Body of pancreas (tissue), 4 donors: ENCODE results near the gene CCDC85A. TPM values are rescaled to one million over a fixed set of nuclear protein-coding genes. Genes with fewer than 3 reads are reported as not detected.

Source experiments
- ATAC-seq: fragments of 150-250 bp; one replicate; pipeline ENCODE4 v1.9.1; 2016
- DNase-seq, 4 donors: peaks; one replicate each; pipeline ENCODE4 v3.0.0-alpha.2; 2019
- H3K27ac ChIP-seq, 4 donors: fragments of 200-600 bp; sonication (generic); 1 replicate in 3 of 4; 2 replicates in 1 of 4; pipeline versions ENCODE4 v1.5.1 to v1.6.1; 2016 to 2019; ENCODE audit warnings: mild to moderate bottlenecking in 1 of 4, mixed read lengths in 1 of 4, moderate library complexity in 1 of 4
- H3K27me3 ChIP-seq, 2 donors: fragments of 200-600 bp; sonication (generic); one replicate each; pipeline ENCODE4 v1.6.0; 2016; ENCODE audit warnings: mild to moderate bottlenecking in 1 of 2
- H3K36me3 ChIP-seq, 2 donors: fragments of 200-600 bp; sonication (generic); replicated peaks in 1 of 2; 2 replicates each; pipeline ENCODE4 v1.5.1; 2016; ENCODE audit warnings: low read depth in 2 of 2; ENCODE audit not compliant: insufficient read depth in 1 of 2
- H3K4me1 ChIP-seq: fragments of 200-600 bp; sonication (generic); one replicate; pipeline ENCODE4 v1.6.0; 2016
- H3K4me3 ChIP-seq, 2 donors: fragments of 200-600 bp; sonication (generic); 1 replicate in 1 of 2; 2 replicates in 1 of 2; pipeline ENCODE4 v1.5.1; 2016 to 2019
- H3K9me3 ChIP-seq, 3 donors: fragments of 200-600 bp; sonication (generic); 1 replicate in 2 of 3; 2 replicates in 1 of 3; pipeline ENCODE4 v1.5.1; 2016
- CTCF ChIP-seq, 7 experiments: fragments of 450-650 bp in 4 of 7; fragments of 200-600 bp in 3 of 7; sonication (generic) in 3 of 7; IDR thresholded peaks; one replicate each; pipeline ENCODE4 v1.5.1; 2016 to 2019; ENCODE audit warnings: antibody characterized with exemption in 7 of 7
- POLR2A ChIP-seq, 3 donors: fragments of 450-650 bp; IDR thresholded peaks; one replicate each; pipeline ENCODE4 v1.6.1; 2016; ENCODE audit warnings: antibody characterized with exemption in 3 of 3, mild to moderate bottlenecking in 2 of 3
- WGBS, 2 donors: methylation state at CpG; one replicate each; pipeline ENCODE4 v1.1.5; 2017; 5-methylcytosine and 5-hydroxymethylcytosine counted together
- intact Hi-C: fragments of 100-400 bp; cut with DNase I; formaldehyde crosslinking; loops from one replicate; pipeline ENCODE4 v1.15.1; 2023
- total RNA-seq, 2 donors: library from RNA; depleted of rRNA; stranded (reverse); fragments of >200 nt; gene quantifications; one replicate each; pipeline ENCODE4 v1.1.0, GENCODE V29; 2016

The CCDC85A gene
- total RNA-seq, 2 donors from 2014 or later, result 2.3 to 2.6 TPM

DNA sequence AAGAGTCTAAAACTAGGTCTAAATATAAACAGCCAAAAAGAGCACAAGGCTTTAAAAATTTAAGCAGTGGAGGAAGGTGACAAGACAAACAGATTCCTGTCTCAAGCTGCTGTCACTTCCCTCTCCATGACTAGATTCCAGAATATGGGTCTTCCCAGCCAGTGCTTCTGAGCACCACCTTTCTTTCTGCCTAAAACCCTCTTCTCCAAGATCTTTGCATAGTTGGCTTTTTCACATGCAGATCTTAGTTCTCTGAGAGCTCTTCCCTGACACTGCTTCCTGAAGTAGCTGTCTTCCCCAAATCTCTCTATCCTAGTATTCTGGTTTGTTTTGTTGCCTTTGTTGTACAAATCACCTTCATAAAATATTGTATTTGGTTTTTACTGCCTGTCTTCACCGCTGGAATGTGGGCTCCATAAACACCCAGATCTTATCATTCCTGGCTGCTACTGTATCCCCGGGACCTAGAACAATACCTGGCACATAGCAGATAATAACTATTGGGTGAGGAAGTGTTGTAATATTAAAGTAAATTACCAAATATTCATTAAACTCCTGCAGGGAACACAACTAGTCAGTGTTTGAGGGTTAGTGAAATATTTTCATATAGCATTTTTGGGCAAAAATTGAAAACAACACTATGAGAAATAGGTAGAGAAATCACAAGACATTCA is 150.2 kb downstream of the CCDC85A start:
- H3K27me3 ChIP-seq, result no peaks in the 10 kb centered on the region
- DNase-seq (no peak), ATAC-seq (no peak)
- peaks cover 18% of the 10 kb centered on the region for H3K4me1 ChIP-seq
- no peak overlapping the region for H3K4me3 ChIP-seq
- intact Hi-C loops, result no loop called here
- H3K9me3 ChIP-seq, result no peaks in the 10 kb centered on the region
- no peaks in the 10 kb centered on the region for H3K36me3 ChIP-seq
- 18 to 20% methylated on average over 2 of the region's 2 CpGs for WGBS, 2 donors
- H3K27ac ChIP-seq, result no peak overlapping the region
- no peak for TF ChIP-seq CTCF (IDR thresholded peaks at IDR 0.05)

GRCh38 chr2:56334622-56335021 is 150.8 kb downstream of the CCDC85A start:
- Histone ChIP-seq H3K4me1 (peaks cover 18% of the 10 kb centered on the region), H3K27me3 (no peaks in the 10 kb centered on the region), H3K4me3 (no peak overlapping the region), H3K9me3 (no peaks in the 10 kb centered on the region), H3K36me3 (no peaks in the 10 kb centered on the region), H3K27ac (peak overlapping the region in 2 of 4 donors; percentile 2 to 24)
- ATAC-seq, result peak; percentile 50
- no peak for TF ChIP-seq CTCF (IDR thresholded peaks at IDR 0.05)
- no peak for TF ChIP-seq POLR2A (IDR thresholded peaks at IDR 0.05)
- no peak for DNase-seq
- intact Hi-C loops, result no loop called here

GRCh38 chr2:56335101-56335500 is 151.3 kb downstream of the CCDC85A start:
- 86 to 87% methylated on average over 3 of the region's 3 CpGs for WGBS, 2 donors
- no peak for DNase-seq
- no peak for TF ChIP-seq POLR2A (IDR thresholded peaks at IDR 0.05)
- TF ChIP-seq CTCF (IDR thresholded peaks at IDR 0.05), result no peak
- intact Hi-C loops, result no loop called here
- Histone ChIP-seq H3K4me3 (no peak overlapping the region), H3K27me3 (no peaks in the 10 kb centered on the region), H3K27ac (peak overlapping the region in 2 of 4 donors; percentile 2 to 24), H3K4me1 (peaks cover 18% of the 10 kb centered on the region), H3K9me3 (no peaks in the 10 kb centered on the region), H3K36me3 (no peaks in the 10 kb centered on the region)
- ATAC-seq, result no peak

GRCh38 chr2:56337342-56337741 is 153.6 kb downstream of the CCDC85A start:
- no peaks in the 10 kb centered on the region for H3K9me3 ChIP-seq
- no peak for TF ChIP-seq CTCF (IDR thresholded peaks at IDR 0.05)
- no peak for TF ChIP-seq POLR2A (IDR thresholded peaks at IDR 0.05)
- no peaks in the 10 kb centered on the region for H3K36me3 ChIP-seq
- H3K27me3 ChIP-seq, result no peaks in the 10 kb centered on the region
- peak; percentile 70 for ATAC-seq
- no peak overlapping the region for H3K27ac ChIP-seq
- intact Hi-C loops, result no loop called here
- DNase-seq, result peak; percentile 23 to 72 (median 47)
- peaks cover 18% of the 10 kb centered on the region for H3K4me1 ChIP-seq
- no peak overlapping the region for H3K4me3 ChIP-seq
- 18 to 19% methylated on average over 3 of the region's 3 CpGs for WGBS, 2 donors

DNA sequence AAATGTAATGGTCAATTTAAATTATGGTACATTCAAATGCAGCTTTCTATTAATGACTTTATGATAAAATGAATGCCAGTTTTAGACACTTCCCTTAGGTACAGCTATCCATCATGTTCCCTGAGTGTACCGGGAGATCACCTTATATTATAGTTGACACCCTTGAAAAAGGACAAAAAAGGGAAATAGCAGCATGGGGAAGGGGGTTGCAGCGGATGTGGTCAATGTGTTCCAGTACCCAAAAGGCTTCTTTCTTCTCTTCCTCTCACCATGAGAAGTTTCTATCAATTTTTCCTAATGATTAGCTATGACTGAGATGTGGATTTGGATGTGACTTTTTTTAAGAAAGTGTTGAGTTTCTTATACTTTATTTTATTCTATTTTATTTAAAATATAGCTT is 154.4 kb downstream of the CCDC85A start:
- Histone ChIP-seq H3K4me1 (peaks cover 18% of the 10 kb centered on the region), H3K36me3 (no peaks in the 10 kb centered on the region), H3K27me3 (no peaks in the 10 kb centered on the region), H3K4me3 (no peak overlapping the region), H3K9me3 (no peaks in the 10 kb centered on the region), H3K27ac (no peak overlapping the region)
- WGBS, 2 donors, result 82 to 94% methylated on average over 2 of the region's 2 CpGs
- TF ChIP-seq POLR2A (IDR thresholded peaks at IDR 0.05), result no peak
- no peak for TF ChIP-seq CTCF (IDR thresholded peaks at IDR 0.05)
- intact Hi-C loops, result no loop called here
- no peak for DNase-seq
- ATAC-seq, result no peak
